GM12891 (cell line): Measurements from ENCODE around the gene SIK3.
"Not testable (repeated sequence)": the region's sequence is repeated elsewhere in the genome, so short reads cannot be mapped to it uniquely, and the experiment has no call there.

ENCODE experiments used
- DNase-seq: peaks from one replicate; pipeline ENCODE4 v3.0.0; 2011; ENCODE audit warnings: low spot score; ENCODE audit not compliant: insufficient read length
- FAIRE-seq: peaks from 2 replicates; lab custom pipeline; 2011; peaks lifted over from hg19 to GRCh38; lab: Jason Lieb, UNC
- PAX5 ChIP-seq: IDR thresholded peaks from 2 replicates; pipeline ENCODE4 v1.6.1; 2011; ENCODE audit warnings: low read length, moderate library complexity, mild to moderate bottlenecking; ENCODE audit not compliant: insufficient read depth, severe bottlenecking
- POLR2A ChIP-seq: IDR thresholded peaks from 2 replicates; pipeline ENCODE4 v1.6.1; 2011; ENCODE audit warnings: low read depth, low read length, control low read depth
- POLR2AphosphoS5 ChIP-seq: IDR thresholded peaks from 2 replicates; pipeline ENCODE4 v1.6.1; 2011; ENCODE audit warnings: low read depth, low read length, control low read depth
- POU2F2 ChIP-seq: IDR thresholded peaks from 2 replicates; pipeline ENCODE4 v1.6.1; 2011; ENCODE audit warnings: low read depth, mild to moderate bottlenecking, control low read depth, low read length, moderate library complexity
- SPI1 ChIP-seq: IDR thresholded peaks from 2 replicates; pipeline ENCODE4 v1.6.1; 2011; ENCODE audit warnings: low read depth, low read length, control low read depth
- TAF1 ChIP-seq: IDR thresholded peaks from 2 replicates; pipeline ENCODE4 v1.6.1; 2011; ENCODE audit warnings: low read depth, low read length, control low read depth

SIK3 gene

GRCh38 chr11:116842117-116842516 lies 256.1 kb downstream of the SIK3 start:
- TF ChIP-seq POU2F2 (no peak), SPI1 (no peak), POLR2AphosphoS5 (no peak), PAX5 (no peak), TAF1 (no peak), POLR2A (no peak)
- DNase-seq (no peak), FAIRE-seq (no peak)

- no peak for TF ChIP-seq POLR2A
- no peak for TF ChIP-seq POLR2AphosphoS5
- TF ChIP-seq SPI1, result no peak
- no peak for TF ChIP-seq TAF1
- no peak for TF ChIP-seq PAX5
- no peak for TF ChIP-seq POU2F2
- FAIRE-seq, result peak; percentile 13
- DNase-seq, result no peak
Observed at GRCh38 chr11:116840746-116841296, 257.4 kb downstream of the SIK3 start.

GRCh38 chr11:116840224-116840745 lies 257.9 kb downstream of the SIK3 start:
- TF ChIP-seq SPI1 (no peak), TAF1 (no peak), POU2F2 (no peak), PAX5 (no peak), POLR2AphosphoS5 (no peak), POLR2A (no peak)
- FAIRE-seq (no peak), DNase-seq (no peak)

GRCh38 chr11:116838321-116839084 lies 259.7 kb downstream of the SIK3 start:
- no peak for FAIRE-seq
- DNase-seq, result no peak
- TF ChIP-seq TAF1, result no peak
- TF ChIP-seq POLR2AphosphoS5, result no peak

GRCh38 chr11:116837231-116838091 lies 260.8 kb downstream of the SIK3 start, which contains the start of gene APOA1:
TSS of gene APOA1 (minus strand) at chr11:116837622. CDS start at chr11:116837387, 235 bp downstream.
- DNase-seq (no peak), FAIRE-seq (no peak)
- TF ChIP-seq TAF1, result no peak
- no peak for TF ChIP-seq POLR2A
- TF ChIP-seq SPI1, result no peak
- no peak for TF ChIP-seq PAX5
- TF ChIP-seq POU2F2, result no peak
- TF ChIP-seq POLR2AphosphoS5, result no peak

GRCh38 chr11:116836632-116836991 lies 261.6 kb downstream of the SIK3 start:
- no peak for DNase-seq
- FAIRE-seq, result no peak
- no peak for TF ChIP-seq POLR2A
- no peak for TF ChIP-seq POLR2AphosphoS5
- TF ChIP-seq PAX5, result no peak
- TF ChIP-seq TAF1, result no peak
- no peak for TF ChIP-seq SPI1

GRCh38 chr11:116835791-116836631 lies 262.2 kb downstream of the SIK3 start:
- TF ChIP-seq POLR2A (no peak), PAX5 (peak; percentile 50)
- peak; percentile 95 for DNase-seq
- FAIRE-seq, result peak; percentile 99

GRCh38 chr11:116835042-116835772 lies 263.0 kb downstream of the SIK3 start:
- no peak for TF ChIP-seq PAX5
- no peak for TF ChIP-seq TAF1
- no peak for TF ChIP-seq POU2F2
- TF ChIP-seq SPI1, result peak; percentile 33; the same call in 1 of the 2 replicates
- TF ChIP-seq POLR2AphosphoS5, result no peak
- no peak for TF ChIP-seq POLR2A
- FAIRE-seq (peak; percentile 41), DNase-seq (peak; percentile 39)

- FAIRE-seq, result not testable (repeated sequence)
Observed at GRCh38 chr11:116834535-116835041, 263.6 kb downstream of the SIK3 start.

More at GRCh38 chr11:116834535-116835041, 263.6 kb downstream of the SIK3 start:
- DNase-seq, result not testable (repeated sequence)
